ENCODE data around the gene CST5. TPM values are rescaled to one million over a fixed set of nuclear protein-coding genes. Genes with fewer than 3 reads are reported as not detected.

The CST5 gene
- polyA plus RNA-seq, 3 donors: not detected

GRCh38 chr20:23928353-23928752, 48.8 kb upstream of the CST5 start:
- Mint-ChIP-seq H3K4me3 (no peak overlapping the region), H3K27ac (no peak overlapping the region), H3K4me1 (no peaks in the 10 kb centered on the region), H3K27me3 (ENCODE audit: low read depth in 3 of 3) (peaks cover 0 to 1% (median 1%) of the 10 kb centered on the region in 3 donors), H3K36me3 (no peaks in the 10 kb centered on the region), H3K9me3 (peaks cover 0 to 7% (median 3%) of the 10 kb centered on the region in 7 donors)
- no peaks in the 10 kb centered on the region for H4K20me1 ChIP-seq (ENCODE audit: insufficient read depth, low read length)
- H3K27me3 ChIP-seq (ENCODE audit: control insufficient read depth in 2 of 2, insufficient read depth in 2 of 2, low read length in 2 of 2): no peaks in the 10 kb centered on the region
- H3K4me3 ChIP-seq (replicated peaks in 1 of 3; ENCODE audit: low read depth in 2 of 3, low read length in 3 of 3): no peak overlapping the region
- 98% methylated on average over 6 of the region's 9 CpGs for WGBS (ENCODE audit: insufficient coverage)
- no peak overlapping the region for H3K27ac ChIP-seq (ENCODE audit: low read depth in 1 of 2, low read length in 2 of 2)
- H3K79me2 ChIP-seq (ENCODE audit: insufficient read depth, low read length): no peaks in the 10 kb centered on the region
- intact Hi-C loops (cut with micrococcal nuclease): no loop called here
- no peaks in the 10 kb centered on the region for H3K4me1 ChIP-seq (ENCODE audit: control insufficient read depth in 1 of 2, insufficient read depth in 2 of 2, low read length in 2 of 2)
- H3K36me3 ChIP-seq (replicated peaks in 1 of 2; ENCODE audit: control insufficient read depth in 1 of 2, insufficient read depth in 2 of 2, low read length in 2 of 2): no peaks in the 10 kb centered on the region
- no peak for TF ChIP-seq CTCF (IDR thresholded peaks at IDR 0.05)
- peaks cover 0 to 5% of the 10 kb centered on the region in 2 donors for H3K9me3 ChIP-seq (replicated peaks in 1 of 2; ENCODE audit: control insufficient read depth in 1 of 2, insufficient read depth in 1 of 2, low read length in 2 of 2)
- no peak overlapping the region for H3K4me2 ChIP-seq (replicated peaks; ENCODE audit: extremely low read depth, low read length, poor library complexity, severe bottlenecking)
- H3K9ac ChIP-seq (ENCODE audit: insufficient read depth, low read length, poor library complexity, severe bottlenecking): no peak overlapping the region
- no peak for DNase-seq
- H2AFZ ChIP-seq (ENCODE audit: insufficient read depth, low read depth, low read length, poor library complexity, severe bottlenecking): no peak overlapping the region

GRCh38 chr20:23926944-23927872, 47.7 kb upstream of the CST5 start:
- Histone ChIP-seq H3K36me3 (replicated peaks in 1 of 2; ENCODE audit: control insufficient read depth in 1 of 2, insufficient read depth in 2 of 2, low read length in 2 of 2) (no peaks in the 10 kb centered on the region), H3K27me3 (ENCODE audit: control insufficient read depth in 2 of 2, insufficient read depth in 2 of 2, low read length in 2 of 2) (no peaks in the 10 kb centered on the region), H4K20me1 (ENCODE audit: insufficient read depth, low read length) (no peaks in the 10 kb centered on the region), H3K9ac (ENCODE audit: insufficient read depth, low read length, poor library complexity, severe bottlenecking) (no peak overlapping the region), H3K9me3 (replicated peaks in 1 of 2; ENCODE audit: control insufficient read depth in 1 of 2, insufficient read depth in 1 of 2, low read length in 2 of 2) (peaks cover 0 to 5% of the 10 kb centered on the region in 2 donors), H3K79me2 (ENCODE audit: insufficient read depth, low read length) (no peaks in the 10 kb centered on the region), H3K4me2 (replicated peaks; ENCODE audit: extremely low read depth, low read length, poor library complexity, severe bottlenecking) (no peak overlapping the region), H3K4me1 (ENCODE audit: control insufficient read depth in 1 of 2, insufficient read depth in 2 of 2, low read length in 2 of 2) (no peaks in the 10 kb centered on the region), H2AFZ (ENCODE audit: insufficient read depth, low read depth, low read length, poor library complexity, severe bottlenecking) (no peak overlapping the region), H3K27ac (ENCODE audit: low read depth in 1 of 2, low read length in 2 of 2) (no peak overlapping the region), H3K4me3 (replicated peaks in 1 of 3; ENCODE audit: low read depth in 2 of 3, low read length in 3 of 3) (no peak overlapping the region)
- DNase-seq: no peak
- 8% methylated on average over 2 of the region's 3 CpGs for WGBS (ENCODE audit: insufficient coverage)
- Mint-ChIP-seq H3K4me3 (no peak overlapping the region), H3K4me1 (no peaks in the 10 kb centered on the region), H3K9me3 (peaks cover 0 to 7% (median 3%) of the 10 kb centered on the region in 7 donors), H3K27me3 (ENCODE audit: low read depth in 3 of 3) (peaks cover 0 to 1% (median 1%) of the 10 kb centered on the region in 3 donors), H3K27ac (no peak overlapping the region), H3K36me3 (no peaks in the 10 kb centered on the region)
- TF ChIP-seq CTCF (IDR thresholded peaks at IDR 0.05): no peak
- intact Hi-C loops (cut with micrococcal nuclease): no loop called here
